IPS-NIHi7 (cell line): ENCODE data around the gene ZMYM2.

ENCODE experiments used
- DNase-seq: peaks from one replicate; pipeline ENCODE4 v3.0.0; 2012; ENCODE audit warnings: mixed read lengths; ENCODE audit errors: extremely low spot score

The ZMYM2 gene

GRCh38 chr13:20045950-20046548 lies 87.5 kb downstream of the ZMYM2 start:
- DNase-seq: no peak

GRCh38 chr13:20049558-20050473 lies 91.3 kb downstream of the ZMYM2 start:
- no peak for DNase-seq

- no peak for DNase-seq
These were observed 92.8 kb downstream of the ZMYM2 start for GRCh38 chr13:20051366-20051765.

- DNase-seq: no peak
These were observed 94.5 kb downstream of the ZMYM2 start for GRCh38 chr13:20053016-20053415.

- DNase-seq: no peak
These were observed 95.4 kb downstream of the ZMYM2 start for GRCh38 chr13:20053891-20054290.

GRCh38 chr13:20054586-20054985 lies 96.1 kb downstream of the ZMYM2 start:
- no peak for DNase-seq

- no peak for DNase-seq
These were observed 98.7 kb downstream of the ZMYM2 start for GRCh38 chr13:20057214-20057613.

- DNase-seq: no peak
These were observed 99.4 kb downstream of the ZMYM2 start for GRCh38 chr13:20057963-20058362.

- DNase-seq: no peak
These were observed 99.9 kb downstream of the ZMYM2 start for GRCh38 chr13:20058476-20058875.

GRCh38 chr13:20064128-20064527 lies 105.6 kb downstream of the ZMYM2 start:
- DNase-seq: no peak

GRCh38 chr13:20065516-20065915 lies 107.0 kb downstream of the ZMYM2 start:
- DNase-seq: no peak

GRCh38 chr13:20069956-20070355 lies 111.4 kb downstream of the ZMYM2 start:
- DNase-seq: no peak

- DNase-seq: no peak
These were observed 115.2 kb downstream of the ZMYM2 start for GRCh38 chr13:20073775-20074174.

GRCh38 chr13:20074966-20075365 lies 116.4 kb downstream of the ZMYM2 start:
- DNase-seq: no peak

- no peak for DNase-seq
These were observed 118.6 kb downstream of the ZMYM2 start for GRCh38 chr13:20077086-20077485.

- DNase-seq: no peak
These were observed 122.0 kb downstream of the ZMYM2 start for GRCh38 chr13:20080377-20081164.

GRCh38 chr13:20090349-20090748 lies 131.8 kb downstream of the ZMYM2 start:
- DNase-seq: no peak

- DNase-seq: no peak
These were observed 135.4 kb downstream of the ZMYM2 start for GRCh38 chr13:20093951-20094350.

- DNase-seq: peak; percentile 66
These were observed 140.8 kb downstream of the ZMYM2 start for GRCh38 chr13:20099319-20099718.

- DNase-seq: no peak
These were observed 143.2 kb downstream of the ZMYM2 start for GRCh38 chr13:20101467-20102316.

GRCh38 chr13:20102525-20103180 lies 144.1 kb downstream of the ZMYM2 start:
- DNase-seq: no peak
